IPS-15b (cell line): ENCODE data around the gene ADCYAP1R1.
"Not testable (repeated sequence)": the region's sequence is repeated elsewhere in the genome, so short reads cannot be mapped to it uniquely, and the experiment has no call there.

ENCODE experiments used
- H3K27me3 ChIP-seq: one replicate; pipeline ENCODE4 v1.6.1; 2013; ENCODE audit warnings: low read length; ENCODE audit not compliant: control insufficient read depth, insufficient read depth
- H3K36me3 ChIP-seq: one replicate; pipeline ENCODE4 v1.6.1; 2013; ENCODE audit warnings: low read length; ENCODE audit not compliant: control insufficient read depth, insufficient read depth
- H3K4me1 ChIP-seq: one replicate; pipeline ENCODE4 v1.6.1; 2013; ENCODE audit warnings: mild to moderate bottlenecking, low read length; ENCODE audit not compliant: control insufficient read depth, insufficient read depth
- H3K4me3 ChIP-seq: one replicate; pipeline ENCODE4 v1.5.1; 2013; ENCODE audit warnings: low read depth, low read length
- H3K9ac ChIP-seq: one replicate; pipeline ENCODE4 v1.6.1; 2013; ENCODE audit warnings: low read depth, mild to moderate bottlenecking, low read length
- H3K9me3 ChIP-seq: one replicate; pipeline ENCODE4 v1.6.1; 2013; ENCODE audit warnings: mild to moderate bottlenecking, low read length; ENCODE audit not compliant: control insufficient read depth, insufficient read depth

ADCYAP1R1 gene

DNA sequence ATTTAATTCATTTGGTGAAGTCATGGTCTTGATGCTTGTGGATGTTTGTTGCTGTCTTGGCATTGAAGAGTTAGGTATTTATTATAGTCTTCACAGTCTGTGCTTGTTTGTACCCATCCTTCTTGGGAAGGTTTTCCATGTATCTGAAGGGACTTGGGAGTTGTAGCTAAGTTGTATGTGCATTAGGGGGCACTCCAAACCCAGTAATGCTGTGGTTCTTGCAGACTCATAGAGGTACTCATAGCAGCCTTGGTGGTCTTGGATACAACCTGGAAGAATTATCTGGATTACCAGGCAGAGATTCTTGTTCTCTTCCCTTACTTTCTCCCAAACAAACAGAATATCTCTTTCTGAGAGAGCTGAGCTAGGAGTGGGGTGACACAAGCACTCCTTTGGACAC lies 93.2 kb downstream of the ADCYAP1R1 start:
- Histone ChIP-seq H3K27me3 (no peaks in the 10 kb centered on the region), H3K9ac (no peak overlapping the region), H3K9me3 (no peaks in the 10 kb centered on the region), H3K36me3 (no peaks in the 10 kb centered on the region), H3K4me3 (no peak overlapping the region), H3K4me1 (no peaks in the 10 kb centered on the region)

DNA sequence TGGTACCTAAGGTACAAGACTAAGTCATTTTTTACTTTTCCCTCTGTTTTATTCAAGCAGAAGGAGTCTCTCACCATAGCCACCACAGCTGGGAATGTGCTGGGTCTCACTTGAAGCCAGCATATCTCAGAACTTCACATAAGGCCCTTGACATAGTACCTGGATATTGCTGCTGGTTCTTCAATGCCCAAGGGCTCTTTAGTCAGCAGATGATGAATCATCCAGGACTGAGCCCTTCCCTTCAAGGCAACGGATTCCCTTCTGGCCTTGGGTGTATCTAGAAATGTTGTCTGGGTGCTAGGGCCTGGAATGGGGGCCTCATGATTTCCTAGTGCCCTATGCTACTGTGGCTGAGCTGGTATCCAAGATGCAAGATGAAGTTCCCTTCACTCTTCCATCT lies 93.9 kb downstream of the ADCYAP1R1 start:
- Histone ChIP-seq H3K4me1 (no peaks in the 10 kb centered on the region), H3K9ac (no peak overlapping the region), H3K27me3 (no peaks in the 10 kb centered on the region), H3K36me3 (no peaks in the 10 kb centered on the region), H3K4me3 (no peak overlapping the region), H3K9me3 (no peaks in the 10 kb centered on the region)

DNA sequence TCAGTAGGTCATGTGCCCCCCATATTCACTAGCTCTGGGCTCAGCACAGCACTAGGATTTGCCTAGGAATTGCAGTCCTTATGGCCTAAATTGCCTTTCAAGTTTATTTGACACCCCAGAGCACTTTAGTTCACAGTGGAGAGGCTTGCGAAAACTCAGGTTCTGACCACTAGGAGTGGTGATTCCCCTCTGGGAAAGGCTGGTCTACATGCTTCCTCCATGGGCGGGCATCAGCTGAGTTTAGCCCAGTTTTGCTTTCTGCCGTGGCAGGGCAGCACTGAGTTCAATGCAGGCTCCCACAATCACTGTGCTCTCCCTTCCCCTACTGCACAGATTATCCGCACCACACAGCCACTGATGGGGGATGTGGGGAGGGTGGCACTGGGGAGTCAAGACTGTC lies 94.4 kb downstream of the ADCYAP1R1 start:
- H3K9me3 ChIP-seq, result no peaks in the 10 kb centered on the region
- H3K9ac ChIP-seq, result no peak overlapping the region
- H3K4me3 ChIP-seq, result no peak overlapping the region

DNA sequence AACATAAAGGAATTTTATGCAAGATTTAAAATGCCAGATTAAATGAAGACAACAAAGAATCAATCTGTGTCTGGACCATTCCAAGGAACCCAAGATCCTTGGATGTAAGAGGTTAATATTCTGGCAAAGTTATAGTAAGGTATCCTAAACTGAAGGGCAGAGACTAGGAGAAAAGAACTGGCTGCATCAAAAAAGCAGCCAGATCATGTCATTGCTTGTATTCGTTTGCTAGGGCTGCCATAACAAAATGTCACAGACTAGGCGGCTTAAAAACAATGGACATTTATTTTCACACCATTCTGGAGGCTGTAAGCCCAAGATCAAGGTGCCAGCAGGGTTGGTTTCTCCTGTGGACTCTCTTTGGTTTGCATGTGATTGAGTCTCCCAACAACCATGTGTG lies 99.7 kb downstream of the ADCYAP1R1 start:
- Histone ChIP-seq H3K27me3 (no peaks in the 10 kb centered on the region), H3K9me3 (no peaks in the 10 kb centered on the region), H3K9ac (no peak overlapping the region), H3K36me3 (no peaks in the 10 kb centered on the region), H3K4me3 (no peak overlapping the region), H3K4me1 (no peaks in the 10 kb centered on the region)

More for the DNA sequence above, 94.4 kb downstream of the ADCYAP1R1 start:
- Histone ChIP-seq H3K27me3 (no peaks in the 10 kb centered on the region), H3K36me3 (no peaks in the 10 kb centered on the region), H3K4me1 (no peaks in the 10 kb centered on the region)

DNA sequence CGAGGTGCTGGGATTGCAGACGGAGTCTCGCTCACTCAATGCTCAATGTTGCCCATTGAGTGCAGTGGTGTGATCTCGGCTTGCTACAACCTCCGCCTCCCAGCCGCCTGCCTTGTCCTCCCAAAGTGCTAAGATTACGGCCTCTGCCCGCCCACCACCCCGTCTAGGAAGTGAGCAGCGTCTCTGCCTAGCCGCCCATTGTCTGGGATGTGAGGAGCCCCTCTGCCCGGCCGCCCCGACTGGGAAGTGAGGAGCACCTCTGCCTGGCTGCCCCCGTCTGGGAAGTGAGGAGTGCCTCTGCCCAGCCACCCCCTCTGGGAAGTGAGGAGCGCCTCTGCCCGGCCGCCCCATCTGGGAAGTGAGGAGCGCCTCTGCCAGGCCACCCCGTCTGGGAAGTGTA lies 101.2 kb downstream of the ADCYAP1R1 start:
- not testable (repeated sequence) for H3K4me3 ChIP-seq, H3K36me3 ChIP-seq, H3K4me1 ChIP-seq

DNA sequence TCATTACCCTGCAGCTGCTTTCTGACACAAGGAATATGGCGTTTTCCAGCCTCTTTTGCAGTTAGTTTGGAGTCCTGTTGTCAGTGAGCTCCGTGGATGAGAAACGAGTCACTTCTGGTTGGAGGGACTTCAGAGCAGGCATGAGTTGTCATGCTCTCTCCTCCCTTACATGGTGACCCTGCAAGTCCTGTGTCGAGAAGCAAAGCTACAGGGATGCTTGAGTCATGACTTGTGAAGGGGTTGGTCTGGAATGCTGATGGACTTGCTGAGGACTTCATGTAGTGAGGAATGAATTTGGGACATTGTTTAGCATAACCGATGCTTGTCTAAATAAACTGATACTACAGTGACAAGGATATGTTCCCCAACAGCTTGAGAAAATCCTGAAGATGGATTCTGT lies 108.8 kb downstream of the ADCYAP1R1 start:
- Histone ChIP-seq H3K9ac (no peak overlapping the region), H3K36me3 (no peaks in the 10 kb centered on the region), H3K27me3 (no peaks in the 10 kb centered on the region), H3K9me3 (no peaks in the 10 kb centered on the region), H3K4me1 (no peaks in the 10 kb centered on the region), H3K4me3 (no peak overlapping the region)

More for the DNA sequence above, 101.2 kb downstream of the ADCYAP1R1 start:
- not testable (repeated sequence) for H3K9me3 ChIP-seq, H3K27me3 ChIP-seq, H3K9ac ChIP-seq
